DOHH2 (cell line): ENCODE measurements around the gene GAS7.

Source experiments
- H3F3A ChIP-seq: fragments of 200-600 bp; sonication (generic), shearing (Covaris generic); 2 replicates; pipeline ENCODE4 v1.6.0; 2016; ENCODE audit warnings: antibody characterized with exemption, mild to moderate bottlenecking; ENCODE audit not compliant: control insufficient read depth, insufficient read depth
- H3K27ac ChIP-seq: fragments of 200-600 bp; sonication (generic); 2 replicates; pipeline ENCODE4 v1.5.1; 2014; ENCODE audit warnings: low read depth, mild to moderate bottlenecking, low read length, moderate library complexity
- H3K27me3 ChIP-seq: fragments of 200-600 bp; sonication (generic); 2 replicates; pipeline ENCODE4 v1.6.1; 2014; ENCODE audit warnings: mild to moderate bottlenecking, low read length, mixed read lengths; ENCODE audit not compliant: control insufficient read depth
- H3K36me3 ChIP-seq: fragments of 200-600 bp; sonication (generic); 2 replicates; pipeline ENCODE4 v1.6.1; 2014; ENCODE audit warnings: mild to moderate bottlenecking, low read length, moderate library complexity, mixed read lengths; ENCODE audit not compliant: control insufficient read depth
- H3K4me1 ChIP-seq: fragments of 200-600 bp; sonication (generic); 2 replicates; pipeline ENCODE4 v1.6.1; 2014; ENCODE audit warnings: mild to moderate bottlenecking, low read length, mixed read lengths; ENCODE audit not compliant: control insufficient read depth
- H3K4me2 ChIP-seq: fragments of 200-600 bp; sonication (generic); 2 replicates; pipeline ENCODE4 v1.6.0; 2014; ENCODE audit warnings: mild to moderate bottlenecking, low read length, moderate library complexity
- H3K4me3 ChIP-seq: fragments of 200-600 bp; sonication (generic); 2 replicates; pipeline ENCODE4 v1.5.1; 2014; ENCODE audit warnings: mild to moderate bottlenecking, low read length, mixed read lengths
- H3K79me2 ChIP-seq: fragments of 200-600 bp; sonication (generic); 2 replicates; pipeline ENCODE4 v1.6.1; 2014; ENCODE audit warnings: mild to moderate bottlenecking, low read length, mixed read lengths; ENCODE audit not compliant: control insufficient read depth
- H3K9me2 ChIP-seq: fragments of 200-600 bp; sonication (generic); replicated peaks from 2 replicates; pipeline ENCODE4 v1.6.1; 2014; ENCODE audit warnings: mild to moderate bottlenecking, low read length, mixed read lengths; ENCODE audit not compliant: control insufficient read depth
- H3K9me3 ChIP-seq: fragments of 200-600 bp; sonication (generic); 2 replicates; pipeline ENCODE4 v1.6.1; 2014; ENCODE audit warnings: antibody characterized with exemption, low read length, mixed read lengths; ENCODE audit not compliant: control insufficient read depth, insufficient read depth
- H4K20me1 ChIP-seq: fragments of 200-600 bp; sonication (generic); 2 replicates; pipeline ENCODE4 v1.6.0; 2014; ENCODE audit warnings: low read depth, mild to moderate bottlenecking, antibody characterized with exemption, low read length, moderate library complexity; ENCODE audit not compliant: control insufficient read depth, insufficient read depth
- EZH2phosphoT487 ChIP-seq: fragments of 200-600 bp; sonication (generic); IDR thresholded peaks from 2 replicates; pipeline ENCODE4 v1.6.1; 2017; ENCODE audit warnings: borderline replicate concordance, mild to moderate bottlenecking, antibody characterized with exemption, low read length, moderate library complexity, mixed read lengths
- TF ChIP-seq, protein P1 (sequence below): fragments of 200-600 bp; sonication (generic); IDR thresholded peaks from one replicate; pipeline ENCODE4 v1.5.1; 2014; ENCODE audit warnings: antibody characterized with exemption, mild to moderate bottlenecking, low read depth, low read length; ENCODE audit not compliant: poor library complexity, severe bottlenecking

The GAS7 gene

DNA sequence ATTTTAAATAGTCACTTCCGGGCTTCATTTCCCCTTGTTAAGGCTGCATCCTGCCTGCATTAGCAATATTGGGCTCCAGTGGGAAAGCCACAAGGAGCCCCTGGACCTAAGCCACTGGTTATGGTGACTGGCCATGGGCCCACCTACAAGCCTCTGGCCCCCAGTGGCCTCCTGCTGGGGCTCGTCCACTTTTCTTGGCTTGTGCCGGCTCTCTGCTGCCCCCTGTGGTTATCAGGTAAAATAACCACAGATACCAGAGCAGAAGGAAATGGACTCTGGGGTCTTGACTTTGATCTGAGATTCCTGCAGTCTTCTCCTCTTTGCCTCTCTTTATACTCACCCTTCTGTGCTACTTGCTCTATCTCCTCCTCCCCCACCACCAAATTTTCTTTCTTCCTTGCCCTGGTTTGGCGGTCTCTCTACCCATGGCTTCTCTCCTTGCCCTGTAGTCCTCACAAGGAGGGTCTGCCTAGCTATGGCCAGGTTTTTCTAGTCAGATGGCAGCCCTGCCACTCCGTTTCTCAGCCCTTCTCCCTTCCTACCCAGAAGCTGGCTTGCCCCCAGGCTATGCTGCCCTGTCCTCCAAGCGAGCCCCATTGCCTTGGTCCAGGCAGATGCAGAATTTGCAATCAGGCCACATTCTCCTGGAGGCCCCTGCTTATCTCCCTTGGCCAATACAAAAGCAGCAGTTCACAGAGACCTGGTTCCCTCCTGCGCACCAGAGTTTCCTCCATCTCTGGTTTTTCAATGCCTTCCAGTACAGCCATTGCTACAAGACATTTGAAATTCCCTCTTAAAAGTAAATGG lies 210.4 kb downstream of the GAS7 start:
- TF ChIP-seq, protein P1, sequence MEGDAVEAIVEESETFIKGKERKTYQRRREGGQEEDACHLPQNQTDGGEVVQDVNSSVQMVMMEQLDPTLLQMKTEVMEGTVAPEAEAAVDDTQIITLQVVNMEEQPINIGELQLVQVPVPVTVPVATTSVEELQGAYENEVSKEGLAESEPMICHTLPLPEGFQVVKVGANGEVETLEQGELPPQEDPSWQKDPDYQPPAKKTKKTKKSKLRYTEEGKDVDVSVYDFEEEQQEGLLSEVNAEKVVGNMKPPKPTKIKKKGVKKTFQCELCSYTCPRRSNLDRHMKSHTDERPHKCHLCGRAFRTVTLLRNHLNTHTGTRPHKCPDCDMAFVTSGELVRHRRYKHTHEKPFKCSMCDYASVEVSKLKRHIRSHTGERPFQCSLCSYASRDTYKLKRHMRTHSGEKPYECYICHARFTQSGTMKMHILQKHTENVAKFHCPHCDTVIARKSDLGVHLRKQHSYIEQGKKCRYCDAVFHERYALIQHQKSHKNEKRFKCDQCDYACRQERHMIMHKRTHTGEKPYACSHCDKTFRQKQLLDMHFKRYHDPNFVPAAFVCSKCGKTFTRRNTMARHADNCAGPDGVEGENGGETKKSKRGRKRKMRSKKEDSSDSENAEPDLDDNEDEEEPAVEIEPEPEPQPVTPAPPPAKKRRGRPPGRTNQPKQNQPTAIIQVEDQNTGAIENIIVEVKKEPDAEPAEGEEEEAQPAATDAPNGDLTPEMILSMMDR: peak; percentile 92
- no peak for TF ChIP-seq EZH2phosphoT487
- Histone ChIP-seq H3K36me3 (no peaks in the 10 kb centered on the region), H3K4me3 (0 out of 2 replicates have a peak overlapping the region, but pooled peaks have one; percentile 14), H3K27ac (no peak overlapping the region), H3K4me2 (peak overlapping the region; percentile 26; the same call in 1 of the 2 replicates), H4K20me1 (no peaks in the 10 kb centered on the region), H3K79me2 (no peaks in the 10 kb centered on the region), H3K9me3 (no peaks in the 10 kb centered on the region), H3K4me1 (peaks cover 2% of the 10 kb centered on the region; the same call in 1 of the 2 replicates), H3K9me2 (no peaks in the 10 kb centered on the region), H3K27me3 (no peaks in the 10 kb centered on the region), H3F3A (no peaks in the 10 kb centered on the region)

DNA sequence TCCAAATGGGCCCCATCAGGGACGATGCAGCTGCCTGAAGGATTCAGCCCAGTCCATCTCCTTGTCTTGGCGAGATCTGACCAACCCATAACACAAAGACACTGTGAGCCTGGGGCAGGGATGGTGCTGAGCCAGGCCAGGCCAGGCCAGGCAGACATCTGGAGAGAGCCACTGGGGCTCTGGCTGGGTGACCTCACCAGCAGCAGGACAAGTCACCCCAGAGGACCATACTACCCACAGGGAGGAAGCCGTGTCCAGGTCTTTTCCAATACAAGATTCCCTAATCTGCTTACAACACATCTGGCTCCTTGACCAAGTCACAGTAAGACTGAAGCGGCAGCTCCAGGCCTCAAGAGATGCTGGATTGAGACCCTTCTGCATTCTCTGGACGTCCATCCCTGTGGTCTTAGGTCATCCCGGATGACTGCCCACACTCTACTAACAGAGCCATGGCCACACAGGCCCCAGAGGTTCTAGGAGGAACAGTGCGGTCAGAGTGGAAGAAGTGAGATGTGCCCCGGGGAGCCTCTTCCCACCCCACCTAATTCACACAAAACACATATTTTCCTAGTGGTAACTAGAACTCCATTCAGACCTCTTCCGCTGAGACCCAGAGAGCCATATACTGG lies 211.5 kb downstream of the GAS7 start:
- no peaks in the 10 kb centered on the region for H4K20me1 ChIP-seq
- TF ChIP-seq, protein P1: no peak
- TF ChIP-seq EZH2phosphoT487: no peak

DNA sequence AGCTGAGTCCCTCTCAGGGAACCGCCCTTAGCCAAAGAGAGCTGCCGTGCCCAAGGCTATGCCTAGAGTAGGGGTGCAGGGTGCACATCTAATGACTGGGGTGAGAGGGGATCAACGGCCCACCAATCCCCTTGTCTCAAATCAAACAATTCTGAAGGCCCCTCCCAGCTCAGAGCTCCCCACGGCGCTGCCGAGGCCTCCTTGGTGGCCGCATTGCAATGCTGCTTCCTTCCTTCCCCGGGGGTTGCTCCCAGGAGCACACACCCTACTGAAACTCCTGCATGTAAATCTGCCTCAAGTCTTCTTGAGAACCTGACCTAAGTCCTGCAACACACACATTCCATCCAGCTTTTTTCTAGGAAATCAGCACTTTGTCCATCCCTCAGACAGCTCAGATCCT lies 212.8 kb downstream of the GAS7 start:
- no peaks in the 10 kb centered on the region for H3K36me3 ChIP-seq
- H4K20me1 ChIP-seq: no peaks in the 10 kb centered on the region
- no peak overlapping the region for H3K4me3 ChIP-seq
- H3K9me2 ChIP-seq: no peaks in the 10 kb centered on the region
- no peaks in the 10 kb centered on the region for H3F3A ChIP-seq
- H3K9me3 ChIP-seq: no peaks in the 10 kb centered on the region
- no peak overlapping the region for H3K4me2 ChIP-seq
- no peak overlapping the region for H3K27ac ChIP-seq
- peaks cover 2% of the 10 kb centered on the region; the same call in 1 of the 2 replicates for H3K4me1 ChIP-seq
- H3K27me3 ChIP-seq: no peaks in the 10 kb centered on the region
- TF ChIP-seq EZH2phosphoT487: no peak
- TF ChIP-seq, protein P1: no peak
- H3K79me2 ChIP-seq: no peaks in the 10 kb centered on the region

More for the DNA sequence above, 211.5 kb downstream of the GAS7 start:
- Histone ChIP-seq H3K27me3 (no peaks in the 10 kb centered on the region), H3K9me2 (no peaks in the 10 kb centered on the region), H3F3A (no peaks in the 10 kb centered on the region), H3K79me2 (no peaks in the 10 kb centered on the region), H3K4me1 (peaks cover 2% of the 10 kb centered on the region; the same call in 1 of the 2 replicates), H3K4me3 (no peak overlapping the region), H3K9me3 (no peaks in the 10 kb centered on the region), H3K36me3 (no peaks in the 10 kb centered on the region), H3K4me2 (no peak overlapping the region), H3K27ac (no peak overlapping the region)
